ENCODE data around the gene SPSB4. TPM values are rescaled to one million over a fixed set of nuclear protein-coding genes. Genes with fewer than 3 reads are reported as not detected.

SPSB4 gene
- total and polyA plus RNA-seq, 2 of the 8 experiments (the other 6 are each of a cell fraction or from before 2014, with no cell fraction given) = 15.1 to 17.2 TPM

GRCh38 chr3:141077631-141078030 lies 26.5 kb downstream of the SPSB4 start (continued):
- TF ChIP-seq RNF2 (IDR thresholded peaks at IDR 0.05; ENCODE audit: borderline replicate concordance, low read depth, low read length, missing control alignments, poor library complexity, severe bottlenecking) (no peak), TBP (IDR thresholded peaks at IDR 0.05; ENCODE audit: low read depth, low read length) (no peak), EP300 (IDR thresholded peaks at IDR 0.05; ENCODE audit: borderline replicate concordance in 1 of 2, low read depth in 2 of 2, low read length in 2 of 2) (no peak)

All from H1 (cell line).